Medulla oblongata (tissue), 1 donor: Measurements from ENCODE around the gene RBM46.
"Not testable (repeated sequence)": the region's sequence is repeated elsewhere in the genome, so short reads cannot be mapped to it uniquely, and the experiment has no call there.

ENCODE experiments used
- DNase-seq: peaks from one replicate; pipeline ENCODE4 v3.0.0-alpha.2; 2015; ENCODE audit errors: extremely low spot score

The RBM46 gene

GRCh38 chr4:154838155-154838554, 57.1 kb downstream of the RBM46 start:
- DNase-seq: no peak

- no peak for DNase-seq
Measured at GRCh38 chr4:154838694-154839093, 57.6 kb downstream of the RBM46 start.

- no peak for DNase-seq
Measured at GRCh38 chr4:154854362-154854761, 73.3 kb downstream of the RBM46 start.

- no peak for DNase-seq
Measured at GRCh38 chr4:154858166-154858565, 77.1 kb downstream of the RBM46 start.

- DNase-seq: no peak
Measured at GRCh38 chr4:154868414-154869194, 87.5 kb downstream of the RBM46 start.

GRCh38 chr4:154869301-154869700, 88.2 kb downstream of the RBM46 start:
- DNase-seq: no peak

GRCh38 chr4:154872198-154872597, 91.1 kb downstream of the RBM46 start:
- DNase-seq: no peak

GRCh38 chr4:154874049-154874448, 93.0 kb downstream of the RBM46 start:
- not testable (repeated sequence) for DNase-seq

- no peak for DNase-seq
Measured at GRCh38 chr4:154877110-154877760, 96.2 kb downstream of the RBM46 start.
